GM20000 (cell line): ENCODE measurements around the gene TTF2.

Experiments used
- DNase-seq: peaks from one replicate; pipeline ENCODE4 v3.0.0; 2012; ENCODE audit warnings: low spot score
- CTCF ChIP-seq: IDR thresholded peaks from 2 replicates; pipeline ENCODE4 v1.5.1; 2012; ENCODE audit warnings: mild to moderate bottlenecking, control low read depth; ENCODE audit errors: extremely low read depth, missing control alignments

Gene TTF2

GRCh38 chr1:117032681-117033539 lies 27.2 kb upstream of the TTF2 start:
- no peak for TF ChIP-seq CTCF
- no peak for DNase-seq

- TF ChIP-seq CTCF: no peak
- no peak for DNase-seq
These were observed 26.4 kb upstream of the TTF2 start for GRCh38 chr1:117033772-117034171.

- TF ChIP-seq CTCF: no peak
- no peak for DNase-seq
These were observed 25.3 kb upstream of the TTF2 start for GRCh38 chr1:117034791-117035290.

GRCh38 chr1:117036018-117036461 lies 24.1 kb upstream of the TTF2 start:
- TF ChIP-seq CTCF: no peak
- DNase-seq: no peak

- no peak for DNase-seq
- TF ChIP-seq CTCF: no peak
These were observed 22.3 kb upstream of the TTF2 start for GRCh38 chr1:117037802-117038201.

- no peak for TF ChIP-seq CTCF
These were observed 21.9 kb upstream of the TTF2 start for GRCh38 chr1:117038236-117038635.

GRCh38 chr1:117044217-117044616 lies 15.9 kb upstream of the TTF2 start:
- no peak for DNase-seq
- TF ChIP-seq CTCF: no peak

More at GRCh38 chr1:117038236-117038635, 21.9 kb upstream of the TTF2 start:
- DNase-seq: no peak
